ENCODE data around the gene LTBP1. TPM values are rescaled to one million over a fixed set of nuclear protein-coding genes. Genes with fewer than 3 reads are reported as not detected.

Gene LTBP1
- total and polyA plus RNA-seq, 10 of the 15 experiments (the other 5 are each of a cell fraction or from before 2014, with no cell fraction given), result 0.01 to 0.28 (median 0.12) TPM; not detected in 2

DNA sequence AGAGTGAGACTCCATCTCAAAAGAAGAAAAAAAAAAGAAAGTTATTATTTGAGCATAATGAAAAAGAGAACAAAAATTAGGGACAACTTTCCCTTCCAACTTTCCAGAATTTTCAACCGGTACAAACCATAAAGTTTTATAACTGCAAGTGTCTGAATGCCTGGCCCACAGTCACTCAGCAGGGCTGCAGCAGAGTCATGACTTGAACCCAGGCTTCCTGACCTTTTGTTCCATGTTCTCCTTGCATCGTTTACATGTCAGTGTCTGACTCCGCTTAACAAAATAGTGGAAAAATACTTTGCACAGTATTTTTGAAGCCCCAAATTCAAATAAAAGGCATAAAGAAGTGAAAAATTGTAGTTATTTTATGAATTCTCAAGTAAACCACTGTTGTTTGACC, 82.7 kb downstream of the LTBP1 start (continued):
- TF ChIP-seq, protein P1, sequence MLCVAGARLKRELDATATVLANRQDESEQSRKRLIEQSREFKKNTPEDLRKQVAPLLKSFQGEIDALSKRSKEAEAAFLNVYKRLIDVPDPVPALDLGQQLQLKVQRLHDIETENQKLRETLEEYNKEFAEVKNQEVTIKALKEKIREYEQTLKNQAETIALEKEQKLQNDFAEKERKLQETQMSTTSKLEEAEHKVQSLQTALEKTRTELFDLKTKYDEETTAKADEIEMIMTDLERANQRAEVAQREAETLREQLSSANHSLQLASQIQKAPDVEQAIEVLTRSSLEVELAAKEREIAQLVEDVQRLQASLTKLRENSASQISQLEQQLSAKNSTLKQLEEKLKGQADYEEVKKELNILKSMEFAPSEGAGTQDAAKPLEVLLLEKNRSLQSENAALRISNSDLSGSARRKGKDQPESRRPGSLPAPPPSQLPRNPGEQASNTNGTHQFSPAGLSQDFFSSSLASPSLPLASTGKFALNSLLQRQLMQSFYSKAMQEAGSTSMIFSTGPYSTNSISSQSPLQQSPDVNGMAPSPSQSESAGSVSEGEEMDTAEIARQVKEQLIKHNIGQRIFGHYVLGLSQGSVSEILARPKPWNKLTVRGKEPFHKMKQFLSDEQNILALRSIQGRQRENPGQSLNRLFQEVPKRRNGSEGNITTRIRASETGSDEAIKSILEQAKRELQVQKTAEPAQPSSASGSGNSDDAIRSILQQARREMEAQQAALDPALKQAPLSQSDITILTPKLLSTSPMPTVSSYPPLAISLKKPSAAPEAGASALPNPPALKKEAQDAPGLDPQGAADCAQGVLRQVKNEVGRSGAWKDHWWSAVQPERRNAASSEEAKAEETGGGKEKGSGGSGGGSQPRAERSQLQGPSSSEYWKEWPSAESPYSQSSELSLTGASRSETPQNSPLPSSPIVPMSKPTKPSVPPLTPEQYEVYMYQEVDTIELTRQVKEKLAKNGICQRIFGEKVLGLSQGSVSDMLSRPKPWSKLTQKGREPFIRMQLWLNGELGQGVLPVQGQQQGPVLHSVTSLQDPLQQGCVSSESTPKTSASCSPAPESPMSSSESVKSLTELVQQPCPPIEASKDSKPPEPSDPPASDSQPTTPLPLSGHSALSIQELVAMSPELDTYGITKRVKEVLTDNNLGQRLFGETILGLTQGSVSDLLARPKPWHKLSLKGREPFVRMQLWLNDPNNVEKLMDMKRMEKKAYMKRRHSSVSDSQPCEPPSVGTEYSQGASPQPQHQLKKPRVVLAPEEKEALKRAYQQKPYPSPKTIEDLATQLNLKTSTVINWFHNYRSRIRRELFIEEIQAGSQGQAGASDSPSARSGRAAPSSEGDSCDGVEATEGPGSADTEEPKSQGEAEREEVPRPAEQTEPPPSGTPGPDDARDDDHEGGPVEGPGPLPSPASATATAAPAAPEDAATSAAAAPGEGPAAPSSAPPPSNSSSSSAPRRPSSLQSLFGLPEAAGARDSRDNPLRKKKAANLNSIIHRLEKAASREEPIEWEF (IDR thresholded peaks at IDR 0.05; ENCODE audit: insufficient replicate concordance, low read depth, low read length), result no peak
- TF ChIP-seq MYB (IDR thresholded peaks at IDR 0.05; ENCODE audit: borderline replicate concordance, low read depth, low read length), result no peak
- TF ChIP-seq MYC (IDR thresholded peaks at IDR 0.05; ENCODE audit: insufficient read depth, insufficient read length, insufficient replicate concordance, low read length, severe bottlenecking), result no peak
- no peak for TF ChIP-seq TARDBP (IDR thresholded peaks at IDR 0.05; ENCODE audit: borderline replicate concordance)
- no peak for TF ChIP-seq IKZF2 (IDR thresholded peaks at IDR 0.05)
- no peak for TF ChIP-seq TAF1 (IDR thresholded peaks at IDR 0.05; ENCODE audit: borderline replicate concordance, low read depth, low read length)
- no peak for TF ChIP-seq MTA2 (IDR thresholded peaks at IDR 0.05; ENCODE audit: low read depth)
- no peak for TF ChIP-seq SUZ12 (IDR thresholded peaks at IDR 0.05; ENCODE audit: unreplicated experiment)
- TF ChIP-seq, protein P2, sequence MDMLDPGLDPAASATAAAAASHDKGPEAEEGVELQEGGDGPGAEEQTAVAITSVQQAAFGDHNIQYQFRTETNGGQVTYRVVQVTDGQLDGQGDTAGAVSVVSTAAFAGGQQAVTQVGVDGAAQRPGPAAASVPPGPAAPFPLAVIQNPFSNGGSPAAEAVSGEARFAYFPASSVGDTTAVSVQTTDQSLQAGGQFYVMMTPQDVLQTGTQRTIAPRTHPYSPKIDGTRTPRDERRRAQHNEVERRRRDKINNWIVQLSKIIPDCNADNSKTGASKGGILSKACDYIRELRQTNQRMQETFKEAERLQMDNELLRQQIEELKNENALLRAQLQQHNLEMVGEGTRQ (IDR thresholded peaks at IDR 0.05; ENCODE audit: borderline replicate concordance, low read depth, low read length), result no peak
- TF ChIP-seq PML (IDR thresholded peaks at IDR 0.05; ENCODE audit: low read length), result no peak
- TF ChIP-seq IRF3 (IDR thresholded peaks at IDR 0.05), result no peak
- no peak for TF ChIP-seq PRDM15 (CRISPR knock-in tag; IDR thresholded peaks at IDR 0.05)
- TF ChIP-seq TCF12 (IDR thresholded peaks at IDR 0.05; ENCODE audit: low read depth, low read length), result no peak

All from GM12878 (cell line).